Left renal pelvis (tissue), 4 donors: ENCODE measurements around the gene CHAC1. TPM values are rescaled to one million over a fixed set of nuclear protein-coding genes. Genes with fewer than 3 reads are reported as not detected.
A peak's percentile ranks its signal among the peaks of the same experiment; 100 is the strongest.

Experiments
- DNase-seq, 4 donors: peaks; one replicate each; pipeline ENCODE4 v3.0.0-alpha.2; 2013; ENCODE audit warnings: low read depth in 4 of 4, low spot score in 3 of 4
- polyA plus RNA-seq, 4 donors: library from polyadenylated mRNA; unstranded; fragments of 120-200 nt; gene quantifications; one replicate each; pipeline ENCODE4 v1.2.1, GENCODE V29; 2013; ENCODE audit not compliant: insufficient read length in 4 of 4

CHAC1 gene
- polyA plus RNA-seq, 4 donors = 0.93 to 4.3 (median 3.2) TPM

DNA sequence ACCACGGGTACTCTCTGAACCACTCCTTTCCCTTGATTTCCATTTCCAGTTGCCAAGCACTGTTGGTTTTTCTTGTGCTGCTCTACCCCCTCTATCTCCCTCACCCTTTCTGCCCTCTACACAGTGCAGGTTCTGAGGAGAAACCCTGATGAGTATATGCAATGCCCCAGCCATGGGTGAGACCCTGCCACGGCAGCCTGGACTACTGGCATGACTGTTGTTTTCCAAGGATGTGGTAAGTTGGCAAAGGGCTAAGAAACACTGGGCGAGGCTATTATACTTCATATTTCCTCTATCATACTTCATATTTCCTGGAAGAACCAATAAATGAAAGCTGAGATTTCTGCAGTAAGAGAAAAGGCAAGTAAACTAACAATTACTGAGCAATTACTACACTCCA, 27.9 kb downstream of the CHAC1 start:
- no peak for DNase-seq

DNA sequence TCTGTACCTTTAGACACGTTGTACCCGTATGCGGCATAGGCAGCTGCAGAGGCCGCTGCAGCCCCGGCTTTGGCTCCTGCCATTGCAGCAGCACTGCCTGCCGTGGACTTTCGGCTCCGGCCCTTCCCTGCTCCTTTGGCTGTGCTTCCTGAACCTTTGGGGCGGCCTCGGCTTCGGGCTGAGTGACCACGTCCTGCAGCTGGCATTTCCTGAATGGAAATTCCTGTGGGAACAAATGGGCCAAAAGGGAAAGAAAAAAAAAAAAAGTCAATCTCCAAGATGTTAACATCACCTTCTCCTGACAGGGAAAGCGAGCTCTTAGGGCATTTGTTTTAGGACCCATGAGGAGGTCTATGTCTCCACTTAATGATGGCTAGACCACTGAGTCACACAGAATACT, 29.6 kb downstream of the CHAC1 start:
- no peak for DNase-seq

DNA sequence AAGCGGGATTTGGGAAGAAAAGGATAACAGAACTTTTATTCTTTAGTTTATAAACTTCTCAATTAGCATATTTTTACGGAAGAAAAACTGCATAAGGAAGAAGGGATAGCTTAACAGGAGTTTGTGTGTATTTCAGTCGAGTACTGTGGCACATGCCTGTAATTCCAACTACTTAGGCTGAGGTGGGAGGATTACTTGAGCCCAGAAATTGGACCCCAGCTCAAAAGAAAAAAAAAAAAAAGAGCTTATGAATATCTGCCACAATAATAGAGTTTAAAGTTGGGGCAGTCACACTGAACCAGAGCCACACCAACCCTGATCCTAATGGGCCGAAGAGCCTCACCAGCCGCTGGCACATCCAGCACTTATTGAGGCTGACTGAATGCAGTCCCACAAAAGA, 31.1 kb downstream of the CHAC1 start:
- no peak for DNase-seq

DNA sequence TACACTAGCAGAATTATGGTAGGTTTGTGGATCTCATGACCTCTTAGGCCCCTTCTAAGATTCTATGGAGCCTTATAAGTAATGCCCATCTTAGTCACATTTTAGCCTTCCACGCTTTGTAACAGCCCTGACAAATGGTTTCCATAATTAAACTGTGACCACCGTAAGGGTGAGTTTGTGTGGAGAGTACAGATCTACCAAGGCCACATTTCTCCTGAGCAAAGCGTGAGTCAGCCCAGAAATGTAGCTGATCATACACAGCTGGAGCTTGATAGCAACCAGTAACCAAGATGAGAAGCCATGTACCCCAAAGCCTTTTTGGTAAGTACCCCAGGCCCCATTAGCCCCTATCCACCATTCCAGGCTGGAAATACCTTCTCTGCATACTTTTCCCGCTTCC, 31.7 kb downstream of the CHAC1 start:
- DNase-seq = no peak

DNA sequence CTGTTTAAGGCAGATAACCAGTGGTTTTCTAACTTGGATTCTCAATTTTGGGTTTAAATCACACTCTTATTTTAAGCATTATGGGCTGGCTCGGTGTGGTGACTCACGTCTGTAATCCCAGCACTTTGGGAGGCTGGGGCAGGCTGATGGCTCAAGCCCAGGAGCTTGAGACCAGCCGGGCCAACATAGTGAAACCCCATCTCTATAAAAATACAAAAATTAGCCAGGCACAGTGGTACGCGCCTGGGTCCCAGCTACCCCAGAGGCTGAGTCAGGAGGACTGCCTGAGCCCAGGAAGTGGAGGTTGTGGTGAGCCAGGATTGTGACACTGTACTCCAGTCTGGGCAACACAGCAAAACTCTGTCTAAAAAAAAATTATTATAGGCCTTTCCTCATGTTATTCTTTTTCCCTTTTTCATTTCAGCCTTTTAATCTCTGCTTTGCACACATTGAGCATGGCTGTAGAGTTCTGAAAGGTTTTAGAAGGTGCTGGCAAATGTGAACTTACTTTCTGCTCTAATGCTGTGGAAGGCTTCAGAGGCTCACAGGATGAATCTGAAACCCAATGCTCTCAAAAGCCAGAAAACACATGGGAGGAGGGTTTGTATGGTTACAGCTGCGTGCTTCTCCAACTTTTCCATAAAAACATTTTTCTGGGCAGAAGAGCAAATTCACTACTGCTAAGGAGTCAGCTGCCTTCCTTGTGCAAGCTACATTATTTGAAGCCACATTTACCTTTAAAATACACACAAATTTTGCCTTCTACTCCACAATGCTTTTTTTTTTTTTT, 32.5 kb downstream of the CHAC1 start:
- DNase-seq = no peak

DNA sequence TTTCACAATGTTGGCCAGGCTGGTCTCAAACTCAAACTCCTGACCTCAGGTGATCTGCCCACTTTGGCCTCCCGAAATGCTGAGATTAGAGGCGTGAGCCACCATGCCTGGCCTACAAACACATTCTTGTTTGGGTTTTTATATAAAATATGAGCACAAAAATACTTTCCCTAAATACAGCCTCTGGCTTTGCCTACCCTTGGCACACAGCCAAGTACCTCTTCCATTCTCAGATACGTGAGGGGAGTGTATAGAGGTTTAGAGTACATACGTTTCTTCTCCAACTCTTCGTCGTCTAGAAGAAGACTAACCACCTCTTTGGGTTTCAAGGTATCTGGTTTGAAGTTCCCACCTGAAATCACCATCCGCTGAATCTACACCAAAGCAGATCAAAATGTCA, 33.5 kb downstream of the CHAC1 start:
- no peak for DNase-seq

DNA sequence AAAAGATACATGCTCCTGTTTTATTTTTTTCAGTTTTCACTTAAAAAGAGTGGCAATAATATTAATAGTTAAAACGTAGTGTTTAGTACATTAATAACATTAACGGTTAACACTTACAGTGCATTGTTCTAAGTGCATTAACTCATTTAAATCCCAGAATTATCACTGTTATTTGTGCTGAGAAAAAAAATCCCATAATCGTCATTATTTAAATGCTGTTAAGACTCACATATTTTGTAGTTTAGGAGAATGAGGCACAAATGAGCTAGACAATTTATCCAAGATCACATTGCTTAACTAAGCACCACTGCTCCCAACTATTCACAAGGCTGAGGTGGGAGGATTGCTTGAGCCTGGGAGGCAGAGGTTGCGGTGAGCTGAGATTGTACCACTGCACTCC, 34.9 kb downstream of the CHAC1 start:
- no peak for DNase-seq

DNA sequence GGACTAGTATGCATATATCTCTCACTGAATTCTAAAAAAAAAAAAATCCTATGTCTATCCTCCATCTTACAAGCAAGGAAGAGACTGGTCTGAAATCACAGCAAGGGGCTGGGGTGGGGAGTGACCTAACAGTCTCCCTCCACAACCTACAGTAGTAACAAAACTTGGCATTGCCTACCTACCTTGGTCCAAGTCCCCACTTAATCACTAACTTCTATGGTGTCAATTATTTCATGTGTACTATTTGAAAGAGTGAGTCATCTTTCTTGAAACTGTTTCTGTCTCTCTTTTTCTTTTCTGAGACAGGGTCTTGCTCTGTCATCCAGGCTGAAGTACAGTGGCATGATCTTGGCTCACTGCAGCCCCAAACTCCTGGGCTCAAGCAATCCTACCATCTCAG, 36.8 kb downstream of the CHAC1 start:
- no peak for DNase-seq

DNA sequence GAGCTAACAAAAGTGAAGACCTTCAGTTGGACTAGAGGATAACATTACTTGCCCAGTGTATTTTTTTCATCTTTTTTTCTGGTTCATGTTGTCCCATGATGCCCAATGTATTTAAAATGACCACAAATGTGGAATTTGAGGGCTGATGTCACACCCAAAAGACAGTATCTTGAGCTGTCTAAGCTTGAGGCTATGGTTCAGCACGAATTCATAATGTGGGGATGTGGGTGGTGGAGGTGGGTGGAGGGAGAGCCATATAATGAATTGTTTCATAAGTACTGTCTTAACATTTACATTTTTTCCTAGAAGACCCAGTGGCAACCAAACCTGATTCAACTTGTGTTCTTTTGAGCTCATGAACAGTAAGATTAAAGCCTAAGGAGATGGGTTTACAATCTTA, 37.5 kb downstream of the CHAC1 start:
- DNase-seq = no peak

DNA sequence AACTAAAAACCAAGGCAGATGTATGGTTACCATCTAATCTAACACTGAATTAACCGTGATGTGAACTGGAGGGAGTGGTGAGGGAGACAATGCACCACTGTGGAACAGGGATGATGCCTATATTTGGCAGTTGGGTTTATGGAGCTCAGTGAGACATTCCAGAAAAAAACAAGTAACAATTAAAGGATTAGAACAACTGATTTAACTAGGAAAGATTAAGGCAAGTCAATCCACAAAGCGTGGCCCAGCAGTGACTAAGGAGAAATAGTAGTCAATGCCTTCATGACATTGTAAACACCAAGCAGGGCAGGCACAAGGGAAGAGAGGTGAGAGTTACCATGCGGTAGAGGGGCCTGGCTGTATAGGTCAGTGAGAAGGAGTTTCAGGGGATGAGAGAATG, 38.1 kb downstream of the CHAC1 start:
- DNase-seq = no peak

DNA sequence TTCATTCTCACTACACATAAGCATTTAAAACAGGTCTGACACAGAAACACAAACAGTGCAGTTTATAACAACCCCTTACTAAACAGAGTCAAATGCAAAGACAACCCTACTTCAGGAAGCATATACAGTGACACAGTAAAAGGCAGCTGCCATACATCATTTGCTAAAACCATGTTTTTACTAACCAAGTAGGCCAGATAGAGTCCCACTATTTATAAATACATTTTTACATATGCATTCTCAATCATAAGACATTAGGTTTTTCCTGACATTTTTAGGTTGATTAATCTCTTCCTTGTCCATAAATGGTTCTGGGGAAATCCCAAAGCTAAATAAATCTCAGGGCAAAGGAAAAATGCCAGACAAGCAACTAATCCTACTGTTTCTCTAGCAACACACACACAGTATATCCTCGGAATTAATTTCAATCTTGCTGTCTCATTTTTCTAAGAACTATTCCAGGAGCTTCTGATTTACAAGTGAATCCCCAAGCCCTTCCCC, 39.0 kb downstream of the CHAC1 start:
- peak; percentile 33 to 50 (median 44) for DNase-seq

DNA sequence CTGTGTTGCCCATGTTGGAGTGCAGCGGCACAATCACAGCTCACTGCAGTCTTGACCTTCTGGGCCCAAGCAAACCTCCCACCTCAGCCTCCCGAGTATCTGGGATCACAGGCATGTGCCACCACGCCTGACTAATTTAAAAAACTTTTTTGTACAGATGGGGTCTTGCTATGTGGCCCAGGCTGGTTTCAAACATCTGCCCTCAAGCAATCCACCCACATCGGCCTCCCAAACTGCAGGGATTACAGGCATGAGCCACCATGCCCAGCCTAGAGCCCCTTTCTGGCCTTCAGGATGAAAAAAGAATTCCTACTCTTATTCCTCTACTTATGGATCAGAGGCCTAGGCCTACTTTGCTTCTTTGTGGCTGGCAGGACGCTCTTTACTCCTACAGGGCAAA, 39.6 kb downstream of the CHAC1 start:
- no peak for DNase-seq

DNA sequence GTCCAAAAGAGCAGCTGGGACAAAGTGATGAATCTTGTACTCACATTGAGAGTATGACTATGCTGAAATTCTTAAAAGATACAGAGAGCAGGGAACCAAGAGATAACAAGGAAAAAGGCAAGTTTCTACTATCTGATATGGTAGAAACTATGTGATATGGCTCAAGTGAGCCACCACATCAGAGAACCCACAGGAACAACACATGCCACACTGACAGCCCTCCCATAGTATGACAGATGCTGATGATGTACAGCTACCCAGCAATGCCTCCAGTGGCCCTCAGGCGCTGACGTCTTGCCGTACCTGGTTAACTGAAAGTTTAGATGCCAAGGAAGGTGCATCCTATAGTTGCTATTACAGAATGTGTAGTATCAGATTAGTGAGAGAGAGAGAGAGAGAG, 42.4 kb downstream of the CHAC1 start:
- no peak for DNase-seq

DNA sequence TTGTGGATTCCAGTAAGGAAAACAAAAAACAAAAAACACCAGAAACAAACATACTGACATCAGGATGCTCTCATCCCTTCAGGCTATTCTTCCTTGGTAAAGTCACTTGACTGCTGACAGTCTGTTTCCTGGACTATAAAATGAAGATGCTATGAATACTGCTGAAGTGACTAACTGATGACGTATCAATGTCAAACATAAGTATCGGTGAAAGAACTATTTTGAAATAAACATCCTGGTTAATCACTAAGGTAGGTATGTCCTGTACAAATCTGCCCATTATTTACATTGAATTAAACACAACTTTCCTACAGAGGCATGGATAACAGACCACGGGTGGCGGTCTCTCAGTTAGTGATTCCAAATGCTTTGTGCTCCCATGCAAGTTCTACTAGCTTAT, 45.9 kb downstream of the CHAC1 start:
- no peak for DNase-seq

DNA sequence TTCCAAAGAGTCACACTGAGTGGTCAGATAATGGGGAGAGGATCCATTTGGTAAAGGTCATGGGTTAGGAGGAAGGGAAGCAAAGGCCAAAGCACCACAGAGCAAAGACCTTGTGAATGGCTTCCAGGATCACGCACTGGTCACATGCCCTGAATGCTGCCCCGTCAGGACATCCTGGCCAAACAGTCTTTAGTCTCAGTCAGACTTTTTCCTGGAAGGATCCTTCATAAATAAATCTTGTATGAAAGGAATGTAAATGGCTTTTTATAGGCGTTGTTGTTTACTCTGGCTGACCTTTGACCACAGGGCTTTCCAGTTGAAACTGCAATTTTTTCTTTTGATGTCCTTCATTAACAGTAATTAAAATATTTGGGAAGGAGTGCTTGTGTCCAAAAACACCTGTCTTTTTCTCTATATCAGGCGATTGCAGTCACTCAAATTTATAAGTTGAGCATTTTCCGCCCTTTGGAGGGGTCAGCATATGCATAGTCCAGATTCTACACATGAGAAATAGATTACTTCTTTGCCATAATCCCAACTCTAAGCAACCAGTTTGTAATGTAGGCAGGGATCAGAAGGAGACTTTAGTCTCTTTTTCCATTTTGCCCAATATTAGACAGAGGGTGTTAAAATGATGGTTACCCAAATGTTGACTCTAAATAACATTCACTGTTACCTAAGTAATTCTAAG, 48.4 kb downstream of the CHAC1 start:
- DNase-seq = no peak

DNA sequence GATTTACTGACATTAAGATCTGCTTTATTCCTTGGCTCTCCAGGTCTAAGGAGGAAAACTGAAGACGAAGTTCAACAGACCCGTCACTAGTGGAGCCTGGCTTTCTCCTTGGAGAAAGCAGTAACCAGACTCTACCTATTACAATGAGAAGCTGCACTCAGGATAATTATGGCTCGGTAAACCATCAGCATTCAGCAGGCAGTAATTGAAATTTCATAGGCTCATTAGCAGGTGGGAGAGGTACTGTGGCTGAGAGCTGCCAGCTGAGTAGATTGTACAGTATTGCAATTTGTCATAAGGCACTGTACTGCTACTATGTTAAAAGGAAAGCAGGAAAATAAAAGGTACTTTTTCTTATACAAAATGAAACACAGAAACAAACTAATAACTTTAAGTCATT, 51.2 kb downstream of the CHAC1 start:
- DNase-seq = no peak

Other genes with a start within 250 kb of the CHAC1 start
- 10 to 100 TPM; 30.6 to 45.6 (median 39.7) TPM for gene RMDN3, start 198.2 kb upstream of the CHAC1 start, polyA plus RNA-seq
- gene GCHFR, start 189.4 kb upstream of the CHAC1 start, polyA plus RNA-seq = 10 to 100 TPM in 3 of 4 donors, 1 to 10 TPM in 1; 6.9 to 47.2 (median 29.5) TPM
- 1 to 10 TPM; 1.5 to 4.6 (median 2.0) TPM for gene C15orf62, start 183.5 kb upstream of the CHAC1 start, polyA plus RNA-seq
- gene ZFYVE19, start 146.4 kb upstream of the CHAC1 start, polyA plus RNA-seq = 10 to 100 TPM; 22.4 to 31.4 (median 26.6) TPM
- gene DNAJC17, start 146.0 kb upstream of the CHAC1 start, polyA plus RNA-seq = 10 to 100 TPM; 33.8 to 42.6 (median 37.6) TPM
- under 1 TPM in 3 of 4 donors, not detected in 1; 0.32 to 0.93 (median 0.52) TPM for gene PPP1R14D, start 124.8 kb upstream of the CHAC1 start, polyA plus RNA-seq
- 10 to 100 TPM in 3 of 4 donors, 1 to 10 TPM in 1; 2.7 to 70.8 (median 65.9) TPM for gene SPINT1, start 109.4 kb upstream of the CHAC1 start, polyA plus RNA-seq
- 1 to 10 TPM in 3 of 4 donors, under 1 TPM in 1; 0.26 to 1.9 (median 1.4) TPM for gene RHOV, start 79.2 kb upstream of the CHAC1 start, polyA plus RNA-seq
- gene VPS18, start 59.0 kb upstream of the CHAC1 start, polyA plus RNA-seq = 10 to 100 TPM; 10.6 to 17.5 (median 16.8) TPM
- gene DLL4, start 24.1 kb upstream of the CHAC1 start, polyA plus RNA-seq = 1 to 10 TPM; 5.8 to 8.3 (median 6.7) TPM
- gene INO80, start 162.8 kb downstream of the CHAC1 start, polyA plus RNA-seq = 10 to 100 TPM; 14.3 to 23.2 (median 22.0) TPM